Gastrocnemius medialis (tissue), 4 donors: ENCODE measurements around the gene PTPRN2. TPM values are rescaled to one million over a fixed set of nuclear protein-coding genes. Genes with fewer than 3 reads are reported as not detected.
"Not testable (repeated sequence)": the region's sequence is repeated elsewhere in the genome, so short reads cannot be mapped to it uniquely, and the experiment has no call there.

Experiments used
- ATAC-seq, 2 donors: fragments of 150-250 bp; one replicate each; pipeline ENCODE4 v1.9.1; 2016
- DNase-seq, 2 donors: peaks; one replicate each; pipeline ENCODE4 v3.0.0-alpha.2; 2019
- H3K27ac ChIP-seq, 4 donors: fragments of 200-600 bp; sonication (generic); 1 replicate in 1 of 4; 2 replicates in 3 of 4; pipeline ENCODE4 v1.5.1; 2016 to 2018; ENCODE audit warnings: mild to moderate bottlenecking in 2 of 4, moderate library complexity in 1 of 4
- H3K27me3 ChIP-seq, 3 donors: fragments of 200-600 bp; sonication (generic) in 2 of 3; 1 replicate in 1 of 3; 2 replicates in 2 of 3; pipeline versions ENCODE4 v1.5.1 to v1.6.0; 2016 to 2019; ENCODE audit warnings: mild to moderate bottlenecking in 1 of 3, moderate library complexity in 1 of 3
- H3K36me3 ChIP-seq, 2 donors: fragments of 200-600 bp; sonication (generic) in 1 of 2; one replicate each; pipeline ENCODE4 v1.5.1; 2017 to 2018
- H3K4me1 ChIP-seq, 2 donors: fragments of 200-600 bp; sonication (generic) in 1 of 2; one replicate each; pipeline ENCODE4 v1.5.1; 2016 to 2017; ENCODE audit warnings: mild to moderate bottlenecking in 2 of 2
- H3K4me3 ChIP-seq, 4 donors: fragments of 200-600 bp; sonication (generic) in 3 of 4; 1 replicate in 1 of 4; 2 replicates in 3 of 4; pipeline ENCODE4 v1.5.1; 2016 to 2019; ENCODE audit warnings: mild to moderate bottlenecking in 2 of 4
- H3K9me3 ChIP-seq, 3 donors: fragments of 200-600 bp; sonication (generic) in 2 of 3; 1 replicate in 1 of 3; 2 replicates in 2 of 3; pipeline ENCODE4 v1.5.1; 2016 to 2019
- POLR2A ChIP-seq, 2 donors: fragments of 450-650 bp; IDR thresholded peaks; one replicate each; pipeline ENCODE4 v1.6.1; 2017; ENCODE audit warnings: antibody characterized with exemption in 2 of 2, mild to moderate bottlenecking in 2 of 2, moderate library complexity in 2 of 2
- in situ Hi-C, 4 donors: fragments of 200-750 bp; cut with MboI; loops; one replicate each; pipeline versions ENCODE4 v1.15.0 to v1.8.0; 2017; ENCODE audit warnings: low sequenced_read_pairs in 4 of 4
- intact Hi-C: fragments of 100-400 bp; cut with DNase I; formaldehyde crosslinking; loops from one replicate; pipeline ENCODE4 v1.15.1; 2023; ENCODE audit warnings: low total_unique reads
- total RNA-seq, 4 donors: library from RNA; depleted of rRNA; stranded (reverse); fragments of >200 nt; gene quantifications; one replicate each; pipeline versions ENCODE4 v1.1.0 to v1.2.3, GENCODE V29; 2016
- TF ChIP-seq, protein P1 (sequence below), 5 experiments: fragments of 450-650 bp in 3 of 5; fragments of 200-600 bp in 2 of 5; sonication (generic) in 2 of 5; IDR thresholded peaks in 4 of 5; conservative IDR thresholded peaks in 1 of 5; 1 replicate in 4 of 5; 2 replicates in 1 of 5; pipeline ENCODE4 v1.5.1; 2016 to 2019; ENCODE audit warnings: antibody characterized with exemption in 5 of 5, mild to moderate bottlenecking in 3 of 5, moderate library complexity in 3 of 5

The PTPRN2 gene
- total RNA-seq, 4 donors from 2014 or later: 0.66 to 0.85 (median 0.81) TPM

DNA sequence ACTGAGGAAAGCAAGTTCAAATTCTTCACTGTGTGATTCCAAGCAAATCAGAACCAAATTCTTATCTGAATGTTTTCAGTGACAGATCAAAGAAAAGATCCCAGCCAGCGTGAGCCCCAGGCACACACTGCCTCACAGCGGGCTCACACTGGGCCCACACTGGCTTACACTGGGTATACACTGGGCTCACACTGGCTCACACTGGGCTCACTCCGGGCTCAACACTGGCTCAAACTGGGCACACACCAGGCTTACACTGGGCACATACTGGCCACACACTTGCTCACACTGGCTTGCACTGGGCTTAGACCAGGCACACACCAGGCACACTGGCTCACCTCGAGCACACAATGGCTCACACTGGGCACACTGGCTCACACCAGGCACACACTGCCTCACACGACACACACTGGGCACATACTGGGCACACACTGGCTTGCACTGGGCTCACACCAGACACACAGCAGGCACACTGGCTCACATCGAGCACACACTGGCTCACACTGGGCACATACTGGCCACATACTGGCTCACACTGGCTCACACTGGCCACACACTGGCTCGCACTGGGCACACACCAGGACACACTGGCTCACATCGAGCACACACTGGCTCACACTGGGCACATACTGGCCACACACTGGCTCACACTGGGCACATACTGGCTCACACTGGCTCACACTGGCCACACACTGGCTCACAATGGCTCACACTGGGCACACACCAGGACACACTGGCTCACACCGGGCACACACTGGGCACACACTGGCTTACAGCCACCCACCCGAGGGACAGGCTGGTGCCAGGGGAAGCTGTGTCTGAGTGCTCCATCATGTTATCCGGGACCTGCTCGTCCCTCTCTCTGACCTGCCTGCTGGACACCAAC, 156.3 kb downstream of the PTPRN2 start:
- in situ Hi-C loops: no loop called here
- DNase-seq (no peak), ATAC-seq (no peak)
- Histone ChIP-seq H3K4me3 (no peak overlapping the region), H3K36me3 (no peaks in the 10 kb centered on the region), H3K27me3 (peaks cover 0 to 5% (median 0%) of the 10 kb centered on the region in 3 donors), H3K4me1 (no peaks in the 10 kb centered on the region), H3K9me3 (no peaks in the 10 kb centered on the region), H3K27ac (no peak overlapping the region)
- TF ChIP-seq POLR2A (IDR thresholded peaks at IDR 0.05): no peak
- TF ChIP-seq, protein P1, sequence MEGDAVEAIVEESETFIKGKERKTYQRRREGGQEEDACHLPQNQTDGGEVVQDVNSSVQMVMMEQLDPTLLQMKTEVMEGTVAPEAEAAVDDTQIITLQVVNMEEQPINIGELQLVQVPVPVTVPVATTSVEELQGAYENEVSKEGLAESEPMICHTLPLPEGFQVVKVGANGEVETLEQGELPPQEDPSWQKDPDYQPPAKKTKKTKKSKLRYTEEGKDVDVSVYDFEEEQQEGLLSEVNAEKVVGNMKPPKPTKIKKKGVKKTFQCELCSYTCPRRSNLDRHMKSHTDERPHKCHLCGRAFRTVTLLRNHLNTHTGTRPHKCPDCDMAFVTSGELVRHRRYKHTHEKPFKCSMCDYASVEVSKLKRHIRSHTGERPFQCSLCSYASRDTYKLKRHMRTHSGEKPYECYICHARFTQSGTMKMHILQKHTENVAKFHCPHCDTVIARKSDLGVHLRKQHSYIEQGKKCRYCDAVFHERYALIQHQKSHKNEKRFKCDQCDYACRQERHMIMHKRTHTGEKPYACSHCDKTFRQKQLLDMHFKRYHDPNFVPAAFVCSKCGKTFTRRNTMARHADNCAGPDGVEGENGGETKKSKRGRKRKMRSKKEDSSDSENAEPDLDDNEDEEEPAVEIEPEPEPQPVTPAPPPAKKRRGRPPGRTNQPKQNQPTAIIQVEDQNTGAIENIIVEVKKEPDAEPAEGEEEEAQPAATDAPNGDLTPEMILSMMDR (IDR thresholded peaks at IDR 0.05 in 4 of 5, conservative IDR thresholded peaks at IDR 0.05 in 1 of 5): no peak
- intact Hi-C loops: no loop called here

DNA sequence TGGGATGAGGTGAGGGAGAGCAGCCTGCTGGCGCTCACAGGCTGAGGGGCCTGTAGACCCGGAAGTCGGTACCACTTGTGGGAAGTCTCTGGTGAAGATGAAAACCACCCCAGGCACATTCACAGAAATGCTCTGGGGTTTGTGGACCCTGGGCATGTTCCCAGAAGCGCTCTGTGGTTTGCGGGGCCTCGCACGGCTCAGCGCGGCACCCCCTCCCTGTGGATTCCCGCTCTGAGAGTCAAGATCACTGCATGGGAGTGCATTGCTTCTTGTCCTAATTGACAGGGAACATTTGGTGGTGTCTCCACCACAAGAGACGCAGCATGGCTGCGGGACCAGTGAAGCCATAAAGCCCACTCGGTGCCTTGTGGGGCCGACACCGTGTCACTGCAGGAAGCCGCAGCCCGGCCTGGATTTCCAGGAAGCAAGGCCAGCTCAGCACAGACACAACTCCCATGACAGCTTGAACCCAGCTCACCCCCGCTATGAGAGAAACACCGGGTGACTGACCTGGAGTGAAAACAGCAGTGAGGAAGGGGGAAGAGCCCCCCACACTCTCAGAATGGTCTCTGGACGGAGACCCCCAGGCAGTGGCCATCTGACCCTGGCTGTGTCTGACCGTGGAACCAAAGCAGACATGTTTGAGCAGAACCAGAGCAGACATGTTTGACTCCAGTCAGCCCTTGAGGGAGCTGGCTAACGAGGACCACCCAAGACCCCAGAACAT, 157.2 kb downstream of the PTPRN2 start:
- ATAC-seq (no peak), DNase-seq (no peak)
- Histone ChIP-seq H3K4me1 (no peaks in the 10 kb centered on the region), H3K9me3 (no peaks in the 10 kb centered on the region), H3K27ac (no peak overlapping the region), H3K4me3 (no peak overlapping the region), H3K36me3 (no peaks in the 10 kb centered on the region), H3K27me3 (peaks cover 0 to 2% (median 0%) of the 10 kb centered on the region in 3 donors)
- TF ChIP-seq, protein P1 (IDR thresholded peaks at IDR 0.05 in 4 of 5, conservative IDR thresholded peaks at IDR 0.05 in 1 of 5): no peak
- no peak for TF ChIP-seq POLR2A (IDR thresholded peaks at IDR 0.05)
- in situ Hi-C loops: no loop called here
- intact Hi-C loops: no loop called here

DNA sequence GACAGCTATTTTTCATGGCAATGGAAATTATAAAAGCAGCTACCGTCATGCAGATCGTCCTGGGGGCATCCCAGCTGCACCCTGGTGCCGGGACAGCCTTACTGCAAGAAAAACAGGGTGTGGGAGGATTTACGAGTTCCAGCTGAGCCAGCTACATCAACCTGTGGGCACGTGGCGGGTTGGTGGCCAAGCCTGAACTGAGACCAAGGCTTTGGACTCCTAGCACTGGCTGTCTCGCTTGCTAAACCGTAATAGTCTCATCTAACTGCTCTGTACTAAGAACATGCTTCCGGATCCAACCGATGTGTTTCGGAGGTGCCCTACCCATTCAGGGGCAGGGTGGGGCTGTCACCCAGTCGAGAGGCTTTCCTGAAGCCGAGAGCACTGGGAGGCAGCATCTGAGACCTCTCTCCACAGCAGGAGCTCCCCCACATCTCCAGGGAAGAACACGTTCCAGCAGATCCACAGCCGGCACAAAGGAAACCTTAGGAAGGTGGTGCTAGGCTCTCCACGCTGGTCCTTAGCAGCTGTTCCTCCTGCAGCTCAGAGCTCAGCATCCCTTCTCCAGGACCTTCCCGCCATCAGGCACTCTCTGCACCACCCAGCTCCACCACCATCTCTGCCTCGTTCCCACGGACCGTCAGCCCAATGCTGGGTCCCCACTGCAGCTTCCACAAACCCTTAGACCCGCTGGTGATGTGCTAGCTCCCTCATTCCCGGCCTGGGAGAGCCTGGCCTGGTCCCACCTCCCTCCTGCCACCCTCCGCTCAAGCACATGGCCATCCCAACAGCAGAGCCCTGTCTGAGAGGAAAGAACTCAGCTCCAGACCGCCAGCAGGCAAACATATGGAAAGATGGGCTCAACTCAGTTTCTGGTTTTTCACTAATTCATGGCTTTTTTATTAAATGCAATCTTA, 158.5 kb downstream of the PTPRN2 start:
- ATAC-seq: no peak
- TF ChIP-seq, protein P1 (IDR thresholded peaks at IDR 0.05 in 4 of 5, conservative IDR thresholded peaks at IDR 0.05 in 1 of 5): no peak
- no peak for TF ChIP-seq POLR2A (IDR thresholded peaks at IDR 0.05)
- no peaks in the 10 kb centered on the region for H3K4me1 ChIP-seq
- H3K4me3 ChIP-seq: no peak overlapping the region
- in situ Hi-C loops (no loop called here), intact Hi-C loops (no loop called here)
- no peaks in the 10 kb centered on the region for H3K36me3 ChIP-seq
- no peak for DNase-seq
- H3K27me3 ChIP-seq: no peaks in the 10 kb centered on the region
- H3K27ac ChIP-seq: no peak overlapping the region
- H3K9me3 ChIP-seq: no peaks in the 10 kb centered on the region

DNA sequence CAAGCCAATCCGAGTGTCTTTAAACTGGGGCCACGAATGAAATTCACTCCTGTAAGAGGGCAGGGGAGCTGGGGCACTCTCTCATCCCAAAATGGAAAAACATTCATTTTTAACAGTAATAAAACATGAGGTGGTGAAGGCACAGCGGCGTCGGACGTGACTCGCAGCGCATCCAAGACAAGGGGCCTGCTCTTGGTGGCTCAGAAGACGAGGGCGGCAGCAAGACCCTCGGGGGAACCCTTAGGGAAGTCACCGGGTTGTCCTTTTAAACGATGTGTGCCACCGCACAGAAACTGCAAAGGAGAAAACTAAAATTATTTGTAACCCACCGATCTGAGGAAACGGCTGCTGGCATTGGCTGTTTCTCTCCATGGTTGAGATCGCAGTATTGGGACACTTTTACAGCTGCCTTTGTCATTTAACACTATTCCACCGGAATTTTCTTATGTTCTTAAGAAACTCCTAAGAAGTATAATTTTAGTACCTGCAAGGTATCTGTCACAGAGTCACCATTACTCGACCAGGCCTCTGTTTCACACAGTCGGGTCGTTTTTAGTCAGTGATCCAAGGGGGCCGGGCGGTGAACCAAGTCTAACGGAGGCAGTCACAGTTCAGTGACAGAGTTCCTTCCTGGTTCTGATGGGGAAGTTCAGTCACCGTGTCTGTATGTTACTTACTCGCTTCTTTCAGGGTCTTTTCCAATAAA, 159.3 kb downstream of the PTPRN2 start:
- intact Hi-C loops: no loop called here
- no peaks in the 10 kb centered on the region for H3K9me3 ChIP-seq
- no peak for ATAC-seq
- H3K4me3 ChIP-seq: no peak overlapping the region
- DNase-seq: no peak
- no peaks in the 10 kb centered on the region for H3K4me1 ChIP-seq
- no peaks in the 10 kb centered on the region for H3K36me3 ChIP-seq
- no peaks in the 10 kb centered on the region for H3K27me3 ChIP-seq
- in situ Hi-C loops: no loop called here
- H3K27ac ChIP-seq: no peak overlapping the region
- no peak for TF ChIP-seq POLR2A (IDR thresholded peaks at IDR 0.05)
- TF ChIP-seq, protein P1 (IDR thresholded peaks at IDR 0.05 in 4 of 5, conservative IDR thresholded peaks at IDR 0.05 in 1 of 5): no peak

DNA sequence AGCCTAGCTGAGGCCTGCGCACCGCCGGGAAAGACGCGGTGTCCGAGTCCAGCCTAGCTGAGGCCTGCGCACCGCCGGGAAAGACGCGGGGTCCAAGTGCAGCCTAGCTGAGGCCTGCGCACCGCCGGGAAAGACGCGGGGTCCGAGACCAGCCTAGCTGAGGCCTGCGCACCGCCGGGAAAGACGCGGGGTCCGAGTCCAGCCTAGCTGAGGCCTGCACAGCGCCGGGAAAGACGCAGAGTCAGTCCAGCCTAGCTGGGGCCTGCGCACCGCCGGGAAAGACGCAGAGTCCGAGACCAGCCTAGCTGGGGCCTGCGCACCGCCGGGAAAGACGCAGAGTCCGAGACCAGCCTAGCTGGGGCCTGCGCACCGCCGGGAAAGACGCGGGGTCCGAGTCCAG, 161.9 kb downstream of the PTPRN2 start:
- DNase-seq, H3K4me1 ChIP-seq, H3K36me3 ChIP-seq, in situ Hi-C loops, H3K4me3 ChIP-seq, H3K27ac ChIP-seq, ATAC-seq, H3K9me3 ChIP-seq, intact Hi-C loops, H3K27me3 ChIP-seq: not testable (repeated sequence)
